Measurements from ENCODE around the gene TRAK1. TPM values are rescaled to one million over a fixed set of nuclear protein-coding genes. Genes with fewer than 3 reads are reported as not detected.

Gene TRAK1
- total RNA-seq, 3 donors from 2014 or later = 29.0 to 53.7 (median 40.6) TPM

DNA sequence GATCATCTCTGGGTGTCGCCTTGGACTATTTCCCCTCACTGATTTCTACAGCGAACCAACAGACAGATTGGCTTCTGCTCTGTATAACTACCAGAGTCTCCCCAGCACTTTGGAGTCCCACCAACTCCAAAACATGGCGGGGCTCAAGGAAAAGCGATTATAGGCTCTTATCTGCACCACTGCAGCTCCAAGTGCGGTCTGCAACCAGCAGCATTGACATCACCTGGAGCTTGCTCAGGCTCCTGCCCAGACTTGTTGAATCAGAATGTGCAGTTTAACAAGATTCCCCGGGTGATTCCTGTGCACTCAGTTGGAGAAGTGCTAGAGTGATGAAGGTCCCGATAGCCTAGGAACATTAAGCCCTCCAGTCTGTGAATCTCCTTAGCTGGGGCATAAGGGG lies 165.8 kb downstream of the TRAK1 start:
- no peaks in the 10 kb centered on the region for H3K27me3 ChIP-seq
- no peak overlapping the region for H3K4me3 ChIP-seq
- no peak for DNase-seq (ENCODE audit: low spot score in 2 of 2)
- TF ChIP-seq, protein P1, sequence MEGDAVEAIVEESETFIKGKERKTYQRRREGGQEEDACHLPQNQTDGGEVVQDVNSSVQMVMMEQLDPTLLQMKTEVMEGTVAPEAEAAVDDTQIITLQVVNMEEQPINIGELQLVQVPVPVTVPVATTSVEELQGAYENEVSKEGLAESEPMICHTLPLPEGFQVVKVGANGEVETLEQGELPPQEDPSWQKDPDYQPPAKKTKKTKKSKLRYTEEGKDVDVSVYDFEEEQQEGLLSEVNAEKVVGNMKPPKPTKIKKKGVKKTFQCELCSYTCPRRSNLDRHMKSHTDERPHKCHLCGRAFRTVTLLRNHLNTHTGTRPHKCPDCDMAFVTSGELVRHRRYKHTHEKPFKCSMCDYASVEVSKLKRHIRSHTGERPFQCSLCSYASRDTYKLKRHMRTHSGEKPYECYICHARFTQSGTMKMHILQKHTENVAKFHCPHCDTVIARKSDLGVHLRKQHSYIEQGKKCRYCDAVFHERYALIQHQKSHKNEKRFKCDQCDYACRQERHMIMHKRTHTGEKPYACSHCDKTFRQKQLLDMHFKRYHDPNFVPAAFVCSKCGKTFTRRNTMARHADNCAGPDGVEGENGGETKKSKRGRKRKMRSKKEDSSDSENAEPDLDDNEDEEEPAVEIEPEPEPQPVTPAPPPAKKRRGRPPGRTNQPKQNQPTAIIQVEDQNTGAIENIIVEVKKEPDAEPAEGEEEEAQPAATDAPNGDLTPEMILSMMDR (IDR thresholded peaks at IDR 0.05) = no peak
- no peak for TF ChIP-seq POLR2AphosphoS5 (IDR thresholded peaks at IDR 0.05)
- TF ChIP-seq POLR2A (IDR thresholded peaks at IDR 0.05) = no peak
- H3K9me3 ChIP-seq = no peaks in the 10 kb centered on the region
- H3K27ac ChIP-seq = no peak overlapping the region
- intact Hi-C loops (cut with DNase I; ENCODE audit: low total_unique reads) = no loop called here
- no peaks in the 10 kb centered on the region for H3K4me1 ChIP-seq
- H3K36me3 ChIP-seq = no peaks in the 10 kb centered on the region

DNA sequence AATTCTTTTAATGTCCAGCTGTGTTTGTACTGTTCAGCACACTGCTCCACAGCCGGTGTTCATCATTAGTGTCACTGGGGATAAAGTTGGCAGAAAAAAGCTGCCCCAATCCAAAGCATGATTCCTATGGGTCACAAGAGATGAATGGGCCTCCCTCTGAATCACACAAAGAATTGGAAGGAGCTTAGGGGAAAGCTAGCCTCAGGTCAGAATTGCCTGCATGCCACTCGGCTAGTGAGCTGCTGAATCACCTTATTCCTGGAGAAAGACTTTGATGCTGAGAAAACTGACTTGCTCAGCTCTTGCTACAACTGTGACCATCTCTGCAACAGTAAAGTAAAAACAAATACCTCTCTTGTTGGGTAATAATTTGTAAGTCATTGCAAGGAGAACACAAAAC lies 171.4 kb downstream of the TRAK1 start:
- Histone ChIP-seq H3K4me3 (no peak overlapping the region), H3K9me3 (no peaks in the 10 kb centered on the region), H3K27me3 (peaks cover 7 to 36% of the 10 kb centered on the region in 2 donors), H3K4me1 (no peaks in the 10 kb centered on the region), H3K36me3 (no peaks in the 10 kb centered on the region), H3K27ac (no peak overlapping the region)
- intact Hi-C loops (cut with DNase I; ENCODE audit: low total_unique reads) = no loop called here
- TF ChIP-seq, protein P1 (IDR thresholded peaks at IDR 0.05) = no peak
- no peak for TF ChIP-seq POLR2A (IDR thresholded peaks at IDR 0.05)
- no peak for TF ChIP-seq POLR2AphosphoS5 (IDR thresholded peaks at IDR 0.05)
- no peak for DNase-seq (ENCODE audit: low spot score in 2 of 2)

DNA sequence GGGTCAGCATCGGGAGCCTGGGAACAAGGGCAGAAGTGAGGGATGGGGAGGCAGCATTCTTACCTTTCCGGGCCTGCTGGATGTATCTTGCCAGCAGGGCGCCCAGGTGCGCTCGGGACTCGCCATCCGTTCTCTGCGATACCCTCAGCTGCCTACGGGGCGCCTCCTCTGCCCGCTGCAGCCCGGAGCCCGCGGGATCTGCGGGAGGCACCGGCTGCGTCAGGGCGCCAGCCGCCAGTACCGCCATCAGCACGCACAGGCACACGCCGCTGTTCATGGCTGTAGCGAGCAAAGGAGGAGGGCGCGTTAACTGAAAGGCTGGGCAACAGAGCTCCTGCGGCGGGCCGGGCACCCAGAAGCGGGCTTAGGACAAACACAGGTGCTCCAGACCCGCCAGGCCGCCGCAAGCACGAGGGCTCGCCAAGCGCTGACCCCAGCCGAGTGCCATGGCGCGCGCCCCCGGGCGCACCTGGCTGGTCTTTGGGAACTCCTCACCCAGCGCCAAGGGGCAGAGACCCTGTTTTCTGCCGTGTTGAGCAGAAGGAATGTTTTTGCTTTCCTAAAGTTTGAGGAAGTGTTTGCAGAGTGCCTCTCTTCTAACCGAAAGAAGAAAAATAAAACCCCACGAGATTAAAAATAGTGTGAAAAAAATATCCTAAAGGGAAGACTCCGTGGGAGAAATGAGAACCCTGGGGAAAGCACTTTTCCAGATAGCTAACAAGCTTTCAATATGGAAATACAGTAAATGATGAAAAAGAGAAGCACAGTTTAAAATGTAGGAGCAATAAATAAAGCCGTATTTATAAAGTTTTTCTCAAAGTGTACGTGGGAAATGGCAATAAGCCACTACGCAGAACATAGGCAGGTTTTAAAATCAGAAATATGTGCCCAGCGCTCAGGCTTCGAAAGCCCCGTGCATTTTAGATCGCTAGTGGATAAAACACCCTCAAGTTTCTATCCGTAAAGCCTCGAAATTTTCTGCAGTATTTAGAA lies 172.5 kb downstream of the TRAK1 start:
- Histone ChIP-seq H3K4me3 (peak overlapping the region; percentile 5 to 44 (median 18)), H3K27ac (no peak overlapping the region), H3K36me3 (no peaks in the 10 kb centered on the region), H3K4me1 (no peaks in the 10 kb centered on the region), H3K27me3 (peaks cover 7 to 36% of the 10 kb centered on the region in 2 donors), H3K9me3 (no peaks in the 10 kb centered on the region)
- intact Hi-C loops (cut with DNase I; ENCODE audit: low total_unique reads) = no loop called here
- TF ChIP-seq, protein P1 (IDR thresholded peaks at IDR 0.05) = peak in 1 of 3 donors; percentile 10
- TF ChIP-seq POLR2A (IDR thresholded peaks at IDR 0.05) = no peak
- no peak for DNase-seq (ENCODE audit: low spot score in 2 of 2)

DNA sequence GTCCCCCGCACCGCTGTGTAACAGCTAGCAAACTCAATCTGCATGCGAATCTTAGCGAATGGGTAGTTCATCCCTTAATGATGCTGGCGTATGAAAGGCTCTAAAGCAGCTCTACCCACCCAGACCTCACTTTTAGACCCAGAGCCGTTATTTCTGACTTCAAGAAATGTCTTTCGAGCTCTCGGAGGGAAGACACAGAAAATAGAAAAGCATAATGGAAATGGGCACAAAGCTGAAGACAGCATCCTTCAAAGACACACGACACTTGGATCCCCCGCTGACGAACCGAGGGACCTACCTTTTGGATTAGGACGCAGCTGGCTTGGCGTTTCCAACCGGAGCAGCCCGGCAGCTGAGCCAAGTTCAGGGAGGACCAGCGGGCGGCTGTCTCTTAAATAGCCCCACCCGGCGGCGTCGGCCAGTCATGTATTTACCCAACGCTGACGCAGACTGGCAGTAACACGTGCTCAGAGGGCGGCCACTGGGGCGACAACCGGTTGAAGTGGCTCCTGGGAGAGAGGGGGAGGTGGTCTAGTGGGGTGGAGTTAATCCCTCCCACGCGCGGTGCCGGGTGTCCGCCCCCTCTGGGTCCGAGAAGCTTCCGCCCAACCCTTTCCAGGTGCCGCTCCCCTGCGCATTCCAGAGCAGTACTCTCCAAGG lies 173.4 kb downstream of the TRAK1 start:
- TF ChIP-seq, protein P1 (IDR thresholded peaks at IDR 0.05) = no peak
- no peak for TF ChIP-seq POLR2AphosphoS5 (IDR thresholded peaks at IDR 0.05)
- no peak for TF ChIP-seq POLR2A (IDR thresholded peaks at IDR 0.05)
- no peaks in the 10 kb centered on the region for H3K36me3 ChIP-seq
- H3K9me3 ChIP-seq = no peaks in the 10 kb centered on the region
- peak; percentile 41 to 65 for DNase-seq (ENCODE audit: low spot score in 2 of 2)
- no peak overlapping the region for H3K27ac ChIP-seq
- no peaks in the 10 kb centered on the region for H3K4me1 ChIP-seq
- H3K4me3 ChIP-seq = peak overlapping the region in 2 of 3 donors; percentile 18 to 52
- intact Hi-C loops (cut with DNase I; ENCODE audit: low total_unique reads) = no loop called here
- peaks cover 7 to 40% of the 10 kb centered on the region in 2 donors for H3K27me3 ChIP-seq

Measured in breast epithelium (tissue), 4 donors.